Thyroid gland (tissue), 4 donors: ENCODE measurements around the gene RPL38. TPM values are rescaled to one million over a fixed set of nuclear protein-coding genes. Genes with fewer than 3 reads are reported as not detected.

Source experiments
- DNase-seq, 2 donors: peaks; one replicate each; pipeline ENCODE4 v3.0.0-alpha.2; 2019
- H3K27ac ChIP-seq, 3 donors: fragments of 200-600 bp; sonication (generic); 1 replicate in 2 of 3; 2 replicates in 1 of 3; pipeline ENCODE4 v1.5.1; 2016 to 2019; ENCODE audit warnings: mild to moderate bottlenecking in 1 of 3, moderate library complexity in 1 of 3
- H3K27me3 ChIP-seq: fragments of 200-600 bp; sonication (generic); one replicate; pipeline ENCODE4 v1.5.1; 2019
- H3K36me3 ChIP-seq, 2 donors: fragments of 200-600 bp; sonication (generic); one replicate each; pipeline ENCODE4 v1.5.1; 2016 to 2019
- H3K4me1 ChIP-seq, 2 donors: fragments of 200-600 bp; sonication (generic); one replicate each; pipeline ENCODE4 v1.5.1; 2017 to 2019
- H3K4me3 ChIP-seq, 3 donors: fragments of 200-600 bp; sonication (generic); replicated peaks in 1 of 3; 1 replicate in 2 of 3; 2 replicates in 1 of 3; pipeline ENCODE4 v1.5.1; 2016; ENCODE audit warnings: mild to moderate bottlenecking in 1 of 3
- H3K9me3 ChIP-seq: fragments of 200-600 bp; sonication (generic); one replicate; pipeline ENCODE4 v1.5.1; 2017
- POLR2A ChIP-seq, 2 donors: fragments of 450-650 bp; IDR thresholded peaks; one replicate each; pipeline ENCODE4 v1.6.1; 2017; ENCODE audit warnings: antibody characterized with exemption in 2 of 2, mild to moderate bottlenecking in 2 of 2, moderate library complexity in 1 of 2
- WGBS, 2 donors: methylation state at CpG; one replicate each; pipeline ENCODE4 v1.1.5; 2017; 5-methylcytosine and 5-hydroxymethylcytosine counted together
- intact Hi-C: fragments of 100-400 bp; cut with DNase I; formaldehyde crosslinking; loops from one replicate; pipeline ENCODE4 v1.15.1; 2023
- total RNA-seq, 4 donors: library from RNA; depleted of rRNA; stranded (reverse); fragments of >200 nt; gene quantifications; one replicate each; pipeline ENCODE4 v1.2.3, GENCODE V29; 2016
- TF ChIP-seq, protein P1 (sequence below), 6 experiments: fragments of 200-600 bp in 3 of 6; fragments of 450-650 bp in 3 of 6; sonication (generic) in 3 of 6; IDR thresholded peaks; one replicate each; pipeline ENCODE4 v1.5.1; 2016 to 2019; ENCODE audit warnings: antibody characterized with exemption in 6 of 6, mild to moderate bottlenecking in 2 of 6, inconsistent platforms in 1 of 6, moderate library complexity in 1 of 6

The RPL38 gene
- total RNA-seq, 4 donors from 2014 or later, result 320 to 657 (median 412) TPM

DNA sequence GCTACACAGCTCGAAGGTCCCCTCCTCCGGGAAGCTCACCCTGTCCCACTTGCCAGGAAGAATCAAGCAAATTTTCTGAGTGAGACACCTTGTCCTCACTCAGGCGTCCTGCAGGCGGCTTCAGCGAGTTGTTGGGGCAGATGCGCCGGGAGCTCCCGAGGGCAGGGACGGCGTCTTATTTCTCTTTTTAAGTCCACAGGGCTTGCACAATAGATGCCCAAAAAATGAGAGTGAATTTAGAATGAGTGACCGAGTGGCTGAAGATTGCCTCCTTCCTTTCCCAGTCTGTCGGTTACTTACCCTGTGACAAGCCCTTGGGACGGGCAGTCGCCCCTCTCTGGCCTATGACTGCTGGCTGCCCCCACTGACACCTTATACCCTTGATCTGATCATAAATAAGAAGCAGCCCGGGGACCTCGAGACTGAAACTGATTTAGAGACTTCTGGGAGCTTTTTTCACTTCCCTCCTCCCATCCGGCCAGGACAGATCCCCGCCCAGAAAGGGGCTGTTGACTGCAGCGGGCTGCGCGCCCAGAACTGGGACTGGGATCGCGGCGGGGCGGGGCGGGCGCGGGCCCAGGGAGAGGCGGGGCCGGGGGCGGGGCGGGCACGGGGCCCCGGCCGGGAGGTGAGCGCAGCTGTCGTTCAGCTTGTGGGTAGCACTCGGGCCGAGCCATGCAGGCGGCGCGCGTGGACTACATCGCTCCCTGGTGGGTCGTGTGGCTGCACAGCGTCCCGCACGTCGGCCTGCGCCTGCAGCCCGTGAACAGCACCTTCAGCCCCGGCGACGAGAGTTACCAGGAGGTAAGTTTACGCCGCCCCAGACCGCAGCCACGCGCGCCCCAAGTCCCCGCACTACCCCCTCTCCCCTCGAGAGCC is 9.7 kb downstream of the RPL38 start, which contains the start of gene TTYH2:
Gene TTYH2 (plus strand): TSS at position 659 of the 879 bp plus-strand sequence. CDS start 17 bp downstream, at position 676.
- intact Hi-C loops, result loop anchor here (5.0 kb wide), 2 partner anchors 84 to 239 kb away; no protein-coding TSS in a partner anchor
- WGBS, 2 donors, result 1% methylated on average over 17 to 50 of the region's 62 CpGs
- peak; percentile 90 to 94 for DNase-seq
- Histone ChIP-seq H3K27ac (peak within 1 kb of the TSS; percentile 61 to 81 (median 74)), H3K9me3 (no peaks in the 10 kb centered on the region), H3K27me3 (no peaks in the 10 kb centered on the region), H3K36me3 (peaks cover 8 to 14% of the 10 kb centered on the region in 2 donors), H3K4me1 (peaks cover 30 to 59% of the 10 kb centered on the region in 2 donors), H3K4me3 (peak within 1 kb of the TSS in 2 of 3 donors; percentile 50 to 70)
- TF ChIP-seq, protein P1, sequence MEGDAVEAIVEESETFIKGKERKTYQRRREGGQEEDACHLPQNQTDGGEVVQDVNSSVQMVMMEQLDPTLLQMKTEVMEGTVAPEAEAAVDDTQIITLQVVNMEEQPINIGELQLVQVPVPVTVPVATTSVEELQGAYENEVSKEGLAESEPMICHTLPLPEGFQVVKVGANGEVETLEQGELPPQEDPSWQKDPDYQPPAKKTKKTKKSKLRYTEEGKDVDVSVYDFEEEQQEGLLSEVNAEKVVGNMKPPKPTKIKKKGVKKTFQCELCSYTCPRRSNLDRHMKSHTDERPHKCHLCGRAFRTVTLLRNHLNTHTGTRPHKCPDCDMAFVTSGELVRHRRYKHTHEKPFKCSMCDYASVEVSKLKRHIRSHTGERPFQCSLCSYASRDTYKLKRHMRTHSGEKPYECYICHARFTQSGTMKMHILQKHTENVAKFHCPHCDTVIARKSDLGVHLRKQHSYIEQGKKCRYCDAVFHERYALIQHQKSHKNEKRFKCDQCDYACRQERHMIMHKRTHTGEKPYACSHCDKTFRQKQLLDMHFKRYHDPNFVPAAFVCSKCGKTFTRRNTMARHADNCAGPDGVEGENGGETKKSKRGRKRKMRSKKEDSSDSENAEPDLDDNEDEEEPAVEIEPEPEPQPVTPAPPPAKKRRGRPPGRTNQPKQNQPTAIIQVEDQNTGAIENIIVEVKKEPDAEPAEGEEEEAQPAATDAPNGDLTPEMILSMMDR (IDR thresholded peaks at IDR 0.05), result peak in 3 of 6 experiments; percentile 21 to 35 (median 26)
- peak; percentile 8 to 71 for TF ChIP-seq POLR2A (IDR thresholded peaks at IDR 0.05)

DNA sequence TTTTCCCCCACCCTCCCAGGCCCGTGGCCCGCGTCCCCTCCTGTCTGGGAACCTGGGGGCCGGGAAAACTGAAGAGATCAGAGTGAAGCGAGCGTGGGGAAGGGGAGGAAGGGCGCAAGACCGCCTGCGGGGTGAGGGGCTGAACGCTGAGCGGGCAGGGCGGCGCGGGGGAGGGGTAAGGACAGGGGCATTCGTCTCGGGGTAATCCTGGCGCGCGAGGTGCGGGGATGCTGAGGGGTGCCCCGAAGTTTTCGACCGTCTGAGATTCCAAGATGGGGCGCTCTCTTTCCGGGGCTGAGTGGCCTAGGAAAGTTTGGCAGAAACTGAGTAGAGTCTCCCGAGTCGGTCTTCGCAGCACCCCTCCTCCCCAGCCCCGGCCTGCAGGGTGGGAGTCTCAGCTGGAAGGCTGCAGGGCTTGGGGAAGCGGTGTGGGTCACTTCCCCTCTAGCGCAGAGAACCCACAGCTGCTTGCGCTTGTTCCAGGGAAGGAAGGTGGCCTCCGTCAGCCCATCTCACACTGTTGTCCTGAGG is 10.4 kb downstream of the RPL38 start:
- Histone ChIP-seq H3K4me3 (peak overlapping the region in 2 of 3 donors; percentile 50 to 70), H3K27ac (peak overlapping the region; percentile 42 to 74 (median 47)), H3K36me3 (peaks cover 5 to 11% of the 10 kb centered on the region in 2 donors), H3K4me1 (peaks cover 30 to 59% of the 10 kb centered on the region in 2 donors), H3K9me3 (no peaks in the 10 kb centered on the region), H3K27me3 (no peaks in the 10 kb centered on the region)
- intact Hi-C loops, result loop anchor here (5.0 kb wide), 2 partner anchors 83 to 238 kb away; no protein-coding TSS in a partner anchor
- TF ChIP-seq, protein P1 (IDR thresholded peaks at IDR 0.05), result no peak
- no peak for TF ChIP-seq POLR2A (IDR thresholded peaks at IDR 0.05)
- DNase-seq, result peak in 1 of 2 donors; percentile 40
- WGBS, 2 donors, result 8 to 9% methylated on average over 28 to 30 of the region's 33 CpGs

DNA sequence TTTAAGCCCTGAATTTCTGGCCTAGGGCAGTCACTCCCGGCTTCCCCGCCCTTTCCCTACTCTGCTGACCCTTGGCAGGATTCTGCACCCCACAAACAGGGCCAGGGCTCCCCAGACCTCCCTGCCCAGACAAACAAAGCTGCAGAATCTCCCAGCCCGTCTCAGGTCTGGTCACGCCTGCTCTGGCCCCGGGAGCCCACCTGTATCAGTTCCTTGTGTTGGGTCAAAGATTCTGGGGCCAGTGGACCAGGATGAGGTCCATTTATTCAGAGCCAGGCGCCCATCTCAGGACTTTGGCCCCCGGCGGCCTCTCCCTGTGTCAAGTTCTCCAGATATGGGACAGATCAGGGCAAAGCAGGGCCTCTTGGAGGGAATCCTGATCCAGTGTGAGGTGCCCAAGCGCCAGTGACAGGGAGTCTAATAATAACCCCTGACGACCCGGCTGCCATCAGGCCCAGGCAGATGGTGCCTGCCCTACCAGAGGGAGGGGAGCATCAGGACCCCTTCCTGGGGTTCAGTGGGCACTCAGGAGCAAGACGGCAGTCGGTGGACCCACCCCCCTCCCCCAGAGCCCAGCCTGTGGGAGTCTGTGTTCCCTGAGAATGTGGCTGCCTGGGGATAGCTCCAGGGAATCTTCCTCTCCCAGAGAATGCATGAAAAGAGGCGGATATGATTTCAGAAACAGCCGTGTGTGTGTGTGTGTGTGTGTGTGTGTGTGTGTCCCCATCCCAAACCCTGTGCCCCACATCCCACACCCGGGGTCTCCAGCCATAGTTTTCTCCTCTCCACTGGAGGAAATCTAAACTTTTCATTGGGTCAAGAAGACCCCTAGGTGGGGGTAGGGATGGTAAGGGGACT is 11.2 kb downstream of the RPL38 start:
- H3K9me3 ChIP-seq, result no peaks in the 10 kb centered on the region
- H3K4me3 ChIP-seq, result peak overlapping the region in 1 of 3 donors; percentile 50
- peaks cover 0 to 4% of the 10 kb centered on the region in 2 donors for H3K36me3 ChIP-seq
- 55 to 77% methylated on average over 11 of the region's 16 CpGs for WGBS, 2 donors
- peak overlapping the region; percentile 42 to 74 (median 47) for H3K27ac ChIP-seq
- no peak for DNase-seq
- TF ChIP-seq, protein P1 (IDR thresholded peaks at IDR 0.05), result no peak
- no peak for TF ChIP-seq POLR2A (IDR thresholded peaks at IDR 0.05)
- H3K27me3 ChIP-seq, result no peaks in the 10 kb centered on the region
- intact Hi-C loops, result loop anchor here (5.0 kb wide), 2 partner anchors 83 to 238 kb away; no protein-coding TSS in a partner anchor
- peaks cover 30 to 59% of the 10 kb centered on the region in 2 donors for H3K4me1 ChIP-seq

DNA sequence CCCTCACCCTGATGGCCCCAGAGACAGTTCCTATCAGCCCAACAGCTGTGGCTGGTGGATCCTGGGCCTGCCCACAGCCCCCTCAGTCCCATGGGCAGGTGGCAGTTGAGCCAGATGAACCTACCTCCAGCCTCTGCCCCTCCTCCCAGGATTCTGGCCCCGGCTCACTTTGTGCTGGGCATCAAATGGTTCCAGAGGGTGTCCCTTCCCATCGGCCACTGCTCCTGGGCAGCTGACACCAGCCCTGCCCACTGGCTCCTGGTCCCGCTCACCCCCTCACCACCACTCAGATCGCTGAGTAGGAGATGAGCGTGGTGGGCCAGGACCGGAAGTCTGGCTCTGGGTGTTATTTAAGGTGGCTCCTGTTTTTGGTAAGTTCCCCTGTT is 11.9 kb downstream of the RPL38 start:
- H3K27me3 ChIP-seq, result no peaks in the 10 kb centered on the region
- H3K4me3 ChIP-seq, result no peak overlapping the region
- intact Hi-C loops, result no loop called here
- 60 to 66% methylated on average over 5 to 6 of the region's 6 CpGs for WGBS, 2 donors
- TF ChIP-seq POLR2A (IDR thresholded peaks at IDR 0.05), result no peak
- TF ChIP-seq, protein P1 (IDR thresholded peaks at IDR 0.05), result no peak
- peak in 1 of 2 donors; percentile 21 for DNase-seq
- no peaks in the 10 kb centered on the region for H3K9me3 ChIP-seq
- H3K36me3 ChIP-seq, result no peaks in the 10 kb centered on the region
- no peak overlapping the region for H3K27ac ChIP-seq
- H3K4me1 ChIP-seq, result peaks cover 30 to 54% of the 10 kb centered on the region in 2 donors
